OCI-LY7 (cell line): ENCODE data around the gene RABL3. TPM values are rescaled to one million over a fixed set of nuclear protein-coding genes. Genes with fewer than 3 reads are reported as not detected.
A peak's percentile ranks its signal among the peaks of the same experiment; 100 is the strongest.

Experiments used
- BruUV-seq: library from RNA; stranded (reverse); fragments of 400-500 nt; replicated peaks from 2 replicates; lab custom pipeline; 2021; lab: Mats Ljungman, UMichigan
- CTCF ChIA-PET: fragments of 300-600 bp; sonication (Branson Sonifier 250); formaldehyde crosslinking; loops from one replicate; lab custom pipeline; 2022; ENCODE audit warnings: antibody characterized with exemption; ENCODE audit not compliant: unreplicated experiment; lab: Charles Lee
- POLR2A ChIA-PET: fragments of 300-600 bp; sonication (Branson Sonifier 250); formaldehyde crosslinking; loops from one replicate; lab custom pipeline; 2022; ENCODE audit warnings: antibody characterized with exemption; lab: Charles Lee
- DNase-seq: peaks from one replicate; pipeline ENCODE4 v3.0.0-alpha.2; 2015; ENCODE audit warnings: low spot score
- H2AFZ ChIP-seq: fragments of 200-600 bp; sonication (generic), shearing (Covaris generic); 2 replicates; pipeline ENCODE4 v1.6.1; 2014; ENCODE audit warnings: mild to moderate bottlenecking, antibody characterized with exemption, low read length, moderate library complexity
- H3K27ac ChIP-seq: fragments of 200-600 bp; sonication (generic); 2 replicates; pipeline ENCODE4 v1.5.1; 2014; ENCODE audit warnings: mixed run types, low read depth, mild to moderate bottlenecking, moderate library complexity, low read length, inconsistent platforms; ENCODE audit not compliant: poor library complexity, severe bottlenecking
- H3K36me3 ChIP-seq: fragments of 200-600 bp; sonication (generic); 2 replicates; pipeline ENCODE4 v1.6.1; 2014; ENCODE audit warnings: mild to moderate bottlenecking, antibody characterized with exemption, low read length, moderate library complexity, mixed read lengths; ENCODE audit not compliant: insufficient read depth
- H3K4me1 ChIP-seq: fragments of 200-600 bp; sonication (generic); 2 replicates; pipeline ENCODE4 v1.5.1; 2014; ENCODE audit warnings: mild to moderate bottlenecking, low read length; ENCODE audit not compliant: insufficient read depth, poor library complexity, severe bottlenecking
- H3K4me2 ChIP-seq: fragments of 200-600 bp; sonication (generic); 2 replicates; pipeline ENCODE4 v1.6.1; 2014; ENCODE audit warnings: mild to moderate bottlenecking, low read length
- H3K4me3 ChIP-seq: fragments of 200-600 bp; sonication (generic); 2 replicates; pipeline ENCODE4 v1.5.1; 2014; ENCODE audit warnings: mild to moderate bottlenecking, low read depth, low read length; ENCODE audit not compliant: poor library complexity, severe bottlenecking
- H3K79me2 ChIP-seq: fragments of 200-600 bp; sonication (generic); 2 replicates; pipeline ENCODE4 v1.6.1; 2016; ENCODE audit warnings: low read depth, mild to moderate bottlenecking, low read length, moderate library complexity, mixed read lengths; ENCODE audit not compliant: insufficient read depth
- H3K9me2 ChIP-seq: fragments of 200-600 bp; sonication (generic); 2 replicates; pipeline ENCODE4 v1.6.1; 2016; ENCODE audit warnings: mild to moderate bottlenecking, low read length, mixed read lengths; ENCODE audit not compliant: insufficient read depth
- H3K9me3 ChIP-seq: fragments of 200-600 bp; sonication (generic); 2 replicates; pipeline ENCODE4 v1.6.1; 2014; ENCODE audit warnings: mild to moderate bottlenecking, mixed run types, low read length, mixed read lengths
- H4K20me1 ChIP-seq: fragments of 200-600 bp; sonication (generic); 2 replicates; pipeline ENCODE4 v1.6.1; 2014; ENCODE audit warnings: mild to moderate bottlenecking, antibody characterized with exemption, low read length, moderate library complexity, mixed read lengths; ENCODE audit not compliant: insufficient read depth
- CTCF ChIP-seq: fragments of 200-600 bp; sonication (generic); conservative IDR thresholded peaks from 2 replicates; pipeline ENCODE4 v1.5.1; 2014; ENCODE audit warnings: mild to moderate bottlenecking, antibody characterized with exemption, low read length, moderate library complexity, mixed read lengths
- EZH2phosphoT487 ChIP-seq: fragments of 200-600 bp; sonication (generic); IDR thresholded peaks from 2 replicates; pipeline ENCODE4 v1.6.1; 2018; ENCODE audit warnings: low read depth, borderline replicate concordance, mild to moderate bottlenecking, mixed run types, antibody characterized with exemption, low read length, moderate library complexity, mixed read lengths
- intact Hi-C: fragments of 100-400 bp; cut with micrococcal nuclease; formaldehyde crosslinking; loops from one replicate; pipeline ENCODE4 v1.10.0; 2022; ENCODE audit not compliant: unreplicated experiment
- total RNA-seq, 2 experiments: library from RNA; depleted of rRNA in 1 of 2; stranded (reverse); fragments of >200 nt in 1 of 2; shearing (Covaris generic) in 1 of 2; gene quantifications; 2 replicates each; pipeline ENCODE4 v1.2.3, GENCODE V29; 2014 to 2022

Gene RABL3
- total RNA-seq, 2 experiments from 2014 or later = 7.7 to 27.9 TPM

GRCh38 chr3:120710369-120710768 is 31.9 kb downstream of the RABL3 start:
- H3K4me3 ChIP-seq = no peak overlapping the region
- POLR2A ChIA-PET = interaction anchor here (0.7 to 2.3 kb wide), 3 partner anchors 11 to 137 kb away, joined by 3 to 12 read pairs (median 4); no protein-coding TSS in a partner anchor
- H3K9me3 ChIP-seq = no peaks in the 10 kb centered on the region
- CTCF ChIA-PET = no interaction called here
- intact Hi-C loops = no loop called here
- peaks cover 3% of the 10 kb centered on the region; the same call in 1 of the 2 replicates for H3K36me3 ChIP-seq
- no peaks in the 10 kb centered on the region for H3K9me2 ChIP-seq
- DNase-seq = no peak
- no peaks in the 10 kb centered on the region for H4K20me1 ChIP-seq
- no peak overlapping the region for H2AFZ ChIP-seq
- no TSS peak for BruUV-seq
- peaks cover 15% of the 10 kb centered on the region for H3K4me1 ChIP-seq
- H3K27ac ChIP-seq = no peak overlapping the region
- H3K4me2 ChIP-seq = no peak overlapping the region
- no peak for TF ChIP-seq CTCF
- TF ChIP-seq EZH2phosphoT487 = no peak
- H3K79me2 ChIP-seq = no peaks in the 10 kb centered on the region

GRCh38 chr3:120708408-120708807 is 33.9 kb downstream of the RABL3 start:
- H3K4me1 ChIP-seq = peaks cover 15% of the 10 kb centered on the region
- peaks cover 6% of the 10 kb centered on the region; the same call in 1 of the 2 replicates for H3K36me3 ChIP-seq
- no peaks in the 10 kb centered on the region for H3K9me3 ChIP-seq
- no peaks in the 10 kb centered on the region for H3K79me2 ChIP-seq
- H3K9me2 ChIP-seq = no peaks in the 10 kb centered on the region
- no TSS peak for BruUV-seq
- TF ChIP-seq CTCF (no peak), EZH2phosphoT487 (no peak)
- CTCF ChIA-PET = no interaction called here
- peak overlapping the region; percentile 24; the same call in 1 of the 2 replicates for H3K4me2 ChIP-seq
- POLR2A ChIA-PET = interaction anchor here (0.5 to 2.3 kb wide), 2 partner anchors 9 to 417 kb away, joined by 3 to 12 read pairs; no protein-coding TSS in a partner anchor
- H3K27ac ChIP-seq = no peak overlapping the region
- intact Hi-C loops = no loop called here
- H4K20me1 ChIP-seq = no peaks in the 10 kb centered on the region
- no peak overlapping the region for H3K4me3 ChIP-seq
- DNase-seq = peak; percentile 6
- H2AFZ ChIP-seq = no peak overlapping the region

GRCh38 chr3:120706950-120707349 is 35.4 kb downstream of the RABL3 start:
- no peak overlapping the region for H3K4me3 ChIP-seq
- no peaks in the 10 kb centered on the region for H3K79me2 ChIP-seq
- TF ChIP-seq CTCF (no peak), EZH2phosphoT487 (no peak)
- no peak for DNase-seq
- H4K20me1 ChIP-seq = no peaks in the 10 kb centered on the region
- H3K9me2 ChIP-seq = no peaks in the 10 kb centered on the region
- no peak overlapping the region for H3K4me2 ChIP-seq
- BruUV-seq = no TSS peak
- peaks cover 9% of the 10 kb centered on the region for H3K36me3 ChIP-seq
- intact Hi-C loops = no loop called here
- H2AFZ ChIP-seq = no peak overlapping the region
- no peak overlapping the region for H3K27ac ChIP-seq
- peaks cover 15% of the 10 kb centered on the region for H3K4me1 ChIP-seq
- no peaks in the 10 kb centered on the region for H3K9me3 ChIP-seq
- CTCF ChIA-PET = no interaction called here
- POLR2A ChIA-PET = no interaction called here
